Adrenal gland (tissue), 12 donors: ENCODE measurements around the gene CTDSP1. TPM values are rescaled to one million over a fixed set of nuclear protein-coding genes. Genes with fewer than 3 reads are reported as not detected.
A peak's percentile ranks its signal among the peaks of the same experiment; 100 is the strongest.

Experiments
- DNase-seq, 7 donors: peaks; one replicate each; pipeline ENCODE4 v3.0.0-alpha.2; 2019 to 2020
- H3K27ac ChIP-seq, 5 donors: fragments of 200-600 bp; sonication (generic) in 4 of 5; 1 replicate in 3 of 5; 2 replicates in 2 of 5; pipeline versions ENCODE4 v1.5.1 to v1.8.0; 2016 to 2020; ENCODE audit warnings: mild to moderate bottlenecking in 1 of 5
- H3K27me3 ChIP-seq: fragments of 200-600 bp; 2 replicates; pipeline ENCODE4 v1.8.0; 2021
- H3K36me3 ChIP-seq, 2 donors: fragments of 200-600 bp; replicated peaks in 1 of 2; 1 replicate in 1 of 2; 2 replicates in 1 of 2; pipeline versions ENCODE4 v1.5.1 to v1.8.0; 2018 to 2022
- H3K4me1 ChIP-seq, 2 donors: fragments of 200-600 bp; replicated peaks in 1 of 2; 1 replicate in 1 of 2; 2 replicates in 1 of 2; pipeline versions ENCODE4 v1.5.1 to v1.8.0; 2018 to 2021
- H3K4me3 ChIP-seq, 4 donors: fragments of 200-600 bp; sonication (generic) in 3 of 4; one replicate each; pipeline ENCODE4 v1.5.1; 2016 to 2018
- H3K9me3 ChIP-seq, 3 donors: fragments of 200-600 bp; sonication (generic) in 1 of 3; replicated peaks in 1 of 3; 1 replicate in 2 of 3; 2 replicates in 1 of 3; pipeline versions ENCODE4 v1.5.1 to v1.8.0; 2016 to 2021
- CTCF ChIP-seq, 6 experiments: fragments of 450-650 bp in 4 of 6; fragments of 200-600 bp in 2 of 6; sonication (generic) in 1 of 6; IDR thresholded peaks; 1 replicate in 5 of 6; 2 replicates in 1 of 6; pipeline versions ENCODE4 v1.5.1 to v1.8.0; 2016 to 2021; ENCODE audit warnings: antibody characterized with exemption in 6 of 6, mild to moderate bottlenecking in 2 of 6, moderate library complexity in 1 of 6
- POLR2A ChIP-seq, 2 donors: fragments of 450-650 bp; IDR thresholded peaks; one replicate each; pipeline ENCODE4 v1.6.1; 2017; ENCODE audit warnings: antibody characterized with exemption in 2 of 2, mild to moderate bottlenecking in 2 of 2, moderate library complexity in 1 of 2
- WGBS, 4 donors: extraction: QIAGEN DNeasy Blood & Tissue Kit in 2 of 4; methylation state at CpG; one replicate each; pipeline versions ENCODE4 v1.1.5 to v1.1.7; 2013 to 2017; 5-methylcytosine and 5-hydroxymethylcytosine counted together
- intact Hi-C, 2 donors: fragments of 100-400 bp; cut with DNase I; formaldehyde crosslinking; loops; one replicate each; pipeline versions ENCODE4 v1.14.1 to v1.15.0; 2022 to 2023
- polyA plus RNA-seq, 3 donors: library from polyadenylated mRNA; stranded (reverse); fragments of 200-250 nt in 2 of 3; fragments of 350-450 nt in 1 of 3; fragmentation: Illumina TruSeq in 1 of 3; extraction: RNeasy Lipid Tissue Mini Kit (QIAGEN cat#74804) in 1 of 3; gene quantifications; one replicate each; pipeline ENCODE4 v1.2.3, GENCODE V29; 2013 to 2014
- total RNA-seq, 9 donors: library from RNA; depleted of rRNA in 4 of 9; stranded (reverse); fragments of >200 nt in 4 of 9; fragments of 120-200 nt in 1 of 9; fragmentation: NEBNext Ultra II Directional in 1 of 9; extraction: Animal tissue kit (Norgen Biotek cat#: 25700) in 1 of 9; gene quantifications; one replicate each; pipeline versions ENCODE4 v1.1.0 to v1.2.4, GENCODE V29; 2013 to 2023
- donor health status: healthy with polysubstance abuse.
- donor health status: Bipolar disorder and iron deficiency.
- donor health status: DM: yes; HTN: yes; CAD: no.
- donor health status: DM: no; HTN: no; CAD: no.
- donor health status: DM: no; HTN: no; CAD: no.
- donor health status: DM: yes; HTN: yes; CAD: no.

CTDSP1 gene
- total and polyA plus RNA-seq, 12 donors = 34.0 to 161 (median 109) TPM

DNA sequence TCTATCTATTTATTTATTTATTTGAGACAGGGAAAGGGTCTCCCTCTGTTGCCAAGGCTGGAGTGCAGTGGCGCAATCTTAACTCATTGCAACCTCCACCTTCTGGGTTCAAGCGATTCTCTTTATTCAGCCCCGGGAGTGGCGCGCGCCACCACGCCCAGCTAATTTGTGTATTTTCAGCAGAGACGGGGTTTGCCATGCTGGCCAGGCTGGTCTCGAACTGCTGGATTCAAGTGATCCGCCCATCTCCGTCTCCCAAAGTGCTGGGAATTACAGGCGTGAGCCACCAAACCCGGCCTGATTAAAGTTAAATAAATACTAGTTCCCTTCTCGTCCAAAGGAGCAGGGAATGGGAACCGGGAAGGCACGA, 4.2 kb upstream of the CTDSP1 start:
- 27 to 46% (median 34%) methylated on average over 16 of the region's 16 CpGs for WGBS, 4 donors
- TF ChIP-seq POLR2A (IDR thresholded peaks at IDR 0.05) (no peak), CTCF (IDR thresholded peaks at IDR 0.05) (no peak)
- Histone ChIP-seq H3K36me3 (no peaks in the 10 kb centered on the region), H3K9me3 (no peaks in the 10 kb centered on the region), H3K4me1 (peaks cover 24 to 27% of the 10 kb centered on the region in 2 donors), H3K27me3 (no peaks in the 10 kb centered on the region), H3K4me3 (peak overlapping the region in 1 of 4 donors; percentile 96), H3K27ac (peak overlapping the region; percentile 94 to 100 (median 98))
- peak in 2 of 7 donors; percentile 35 to 56 for DNase-seq
- intact Hi-C loops = no loop called here

DNA sequence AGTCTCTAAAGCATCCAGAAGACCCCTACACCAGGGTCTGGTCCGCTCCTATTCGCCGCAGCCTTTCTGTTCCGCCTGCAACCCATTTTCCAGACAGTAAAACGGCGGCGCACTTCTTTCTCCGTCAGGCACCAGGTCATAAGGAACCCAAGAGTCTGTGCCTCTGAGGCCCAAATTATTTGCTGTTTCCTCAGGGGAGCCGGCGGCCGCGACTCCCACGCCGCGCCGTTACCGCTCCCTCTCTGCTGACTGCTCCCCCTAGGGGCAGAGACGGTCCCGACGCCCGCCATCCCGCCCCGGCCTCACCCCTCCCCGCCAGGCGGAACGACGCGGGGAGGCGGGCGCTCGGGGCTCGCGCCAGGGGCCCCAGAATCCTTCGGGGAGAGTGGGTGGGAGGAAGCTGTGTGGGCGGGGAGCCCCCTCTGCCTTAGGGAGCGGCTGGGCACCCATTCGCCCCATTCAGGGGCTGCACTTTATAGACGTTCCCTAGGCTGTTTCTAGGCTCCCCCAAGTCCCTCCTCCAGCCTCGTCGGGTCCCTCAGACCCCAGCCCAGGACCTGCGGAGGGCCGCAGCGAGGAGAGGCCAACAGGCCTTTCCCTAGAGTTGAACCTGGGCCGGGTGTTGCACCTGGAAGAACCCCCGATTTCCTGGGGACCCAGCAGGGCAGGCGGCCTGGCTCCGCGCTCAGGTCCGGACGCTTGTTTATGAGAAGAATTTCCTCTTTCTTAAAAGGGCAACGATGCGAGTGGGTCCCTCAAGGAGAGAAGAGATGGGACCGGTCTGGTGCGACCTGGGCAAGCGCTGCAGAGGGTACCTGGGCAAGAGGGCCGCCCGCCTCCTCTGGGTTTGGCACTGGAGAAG, 3.6 kb upstream of the CTDSP1 start:
- no peaks in the 10 kb centered on the region for H3K27me3 ChIP-seq
- H3K4me3 ChIP-seq = peak overlapping the region in 3 of 4 donors; percentile 65 to 96 (median 79)
- TF ChIP-seq CTCF (IDR thresholded peaks at IDR 0.05) (peak; percentile 81 to 96 (median 93)), POLR2A (IDR thresholded peaks at IDR 0.05) (peak; percentile 31 to 64)
- peak; percentile 94 to 97 (median 95) for DNase-seq
- H3K4me1 ChIP-seq = peaks cover 24 to 29% of the 10 kb centered on the region in 2 donors
- intact Hi-C loops = no loop called here
- H3K9me3 ChIP-seq = no peaks in the 10 kb centered on the region
- H3K36me3 ChIP-seq = no peaks in the 10 kb centered on the region
- H3K27ac ChIP-seq = peak overlapping the region; percentile 94 to 100 (median 98)
- WGBS, 4 donors = 0 to 3% (median 2%) methylated on average over 12 to 57 of the region's 57 CpGs

- Histone ChIP-seq H3K4me1 (peaks cover 24 to 37% of the 10 kb centered on the region in 2 donors), H3K27ac (peak overlapping the region; percentile 94 to 100 (median 98)), H3K27me3 (no peaks in the 10 kb centered on the region), H3K4me3 (peak overlapping the region in 3 of 4 donors; percentile 65 to 96 (median 96)), H3K9me3 (no peaks in the 10 kb centered on the region), H3K36me3 (peaks cover 0 to 5% of the 10 kb centered on the region in 2 donors)
- peak; percentile 77 to 91 (median 84) for DNase-seq
- no peak for TF ChIP-seq CTCF (IDR thresholded peaks at IDR 0.05)
- intact Hi-C loops = no loop called here
- WGBS, 4 donors = 0 to 3% (median 1%) methylated on average over 16 to 27 of the region's 27 CpGs
These were observed 2.8 kb upstream of the CTDSP1 start for GRCh38 chr2:218396688-218397462.

DNA sequence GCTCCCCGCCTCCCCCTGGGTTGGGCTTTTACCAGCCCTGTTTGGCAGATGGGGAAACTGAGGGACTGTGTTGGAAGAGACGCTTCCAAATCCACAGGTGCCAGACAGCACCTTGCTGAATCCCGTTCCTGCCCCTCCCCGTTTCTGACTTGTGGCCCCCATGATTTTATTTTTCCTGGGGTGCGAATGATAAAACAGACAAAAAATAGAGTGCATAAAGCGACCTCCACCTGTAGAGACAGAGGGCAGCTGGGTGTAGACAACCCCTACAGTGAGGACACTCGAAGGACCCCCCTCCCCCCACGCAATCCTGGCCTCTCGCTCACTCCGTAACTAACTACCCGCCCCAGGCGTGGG, 2.2 kb upstream of the CTDSP1 start:
- H3K27me3 ChIP-seq = no peaks in the 10 kb centered on the region
- H3K9me3 ChIP-seq = no peaks in the 10 kb centered on the region
- peak overlapping the region in 2 of 4 donors; percentile 96 for H3K4me3 ChIP-seq
- TF ChIP-seq CTCF (IDR thresholded peaks at IDR 0.05) (no peak), POLR2A (IDR thresholded peaks at IDR 0.05) (no peak)
- DNase-seq = peak in 1 of 7 donors; percentile 42
- 5 to 8% (median 5%) methylated on average over 12 of the region's 12 CpGs for WGBS, 4 donors
- peaks cover 24 to 43% of the 10 kb centered on the region in 2 donors for H3K4me1 ChIP-seq
- peaks cover 0 to 11% of the 10 kb centered on the region in 2 donors for H3K36me3 ChIP-seq
- intact Hi-C loops = no loop called here
- peak overlapping the region; percentile 94 to 100 (median 98) for H3K27ac ChIP-seq
